Measurements from ENCODE around the gene WDR62.

DNA sequence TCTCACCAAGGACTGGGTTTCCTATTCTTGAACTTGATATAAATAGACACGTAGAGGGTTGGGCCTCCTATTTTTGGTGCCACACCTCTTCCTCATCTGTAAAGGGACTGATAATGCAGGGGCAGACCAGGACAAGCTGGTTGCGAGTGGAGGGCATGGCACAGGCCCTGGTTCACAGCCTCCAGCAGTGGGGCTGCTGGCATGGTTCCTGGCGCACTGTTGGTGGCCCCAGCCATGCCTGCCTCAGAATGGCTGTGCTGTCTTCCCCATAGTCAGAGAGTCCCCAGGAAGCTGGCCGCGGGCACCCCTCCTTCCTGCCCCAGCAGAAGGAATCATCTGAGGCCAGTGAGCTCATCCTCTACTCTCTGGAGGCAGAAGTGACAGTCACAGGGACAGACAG, 45.8 kb downstream of the WDR62 start:
- TF ChIP-seq, protein P1, sequence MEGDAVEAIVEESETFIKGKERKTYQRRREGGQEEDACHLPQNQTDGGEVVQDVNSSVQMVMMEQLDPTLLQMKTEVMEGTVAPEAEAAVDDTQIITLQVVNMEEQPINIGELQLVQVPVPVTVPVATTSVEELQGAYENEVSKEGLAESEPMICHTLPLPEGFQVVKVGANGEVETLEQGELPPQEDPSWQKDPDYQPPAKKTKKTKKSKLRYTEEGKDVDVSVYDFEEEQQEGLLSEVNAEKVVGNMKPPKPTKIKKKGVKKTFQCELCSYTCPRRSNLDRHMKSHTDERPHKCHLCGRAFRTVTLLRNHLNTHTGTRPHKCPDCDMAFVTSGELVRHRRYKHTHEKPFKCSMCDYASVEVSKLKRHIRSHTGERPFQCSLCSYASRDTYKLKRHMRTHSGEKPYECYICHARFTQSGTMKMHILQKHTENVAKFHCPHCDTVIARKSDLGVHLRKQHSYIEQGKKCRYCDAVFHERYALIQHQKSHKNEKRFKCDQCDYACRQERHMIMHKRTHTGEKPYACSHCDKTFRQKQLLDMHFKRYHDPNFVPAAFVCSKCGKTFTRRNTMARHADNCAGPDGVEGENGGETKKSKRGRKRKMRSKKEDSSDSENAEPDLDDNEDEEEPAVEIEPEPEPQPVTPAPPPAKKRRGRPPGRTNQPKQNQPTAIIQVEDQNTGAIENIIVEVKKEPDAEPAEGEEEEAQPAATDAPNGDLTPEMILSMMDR (optimal IDR thresholded peaks at IDR 0.05 in 1 of 3, IDR thresholded peaks at IDR 0.05 in 1 of 3, conservative IDR thresholded peaks at IDR 0.05 in 1 of 3; ENCODE audit: extremely low read depth in 1 of 3, insufficient read depth in 2 of 3, low read length in 3 of 3) = no peak
- no peak for TF ChIP-seq EZH2 (IDR thresholded peaks at IDR 0.05; ENCODE audit: low read length)
